GM18526 (cell line): ENCODE measurements around the gene TNP1.

ENCODE experiments used
- POLR2A ChIP-seq: IDR thresholded peaks from 3 replicates; pipeline ENCODE4 v1.6.1; 2011; ENCODE audit not compliant: insufficient read length; ENCODE audit errors: extremely low read depth

TNP1 gene

DNA sequence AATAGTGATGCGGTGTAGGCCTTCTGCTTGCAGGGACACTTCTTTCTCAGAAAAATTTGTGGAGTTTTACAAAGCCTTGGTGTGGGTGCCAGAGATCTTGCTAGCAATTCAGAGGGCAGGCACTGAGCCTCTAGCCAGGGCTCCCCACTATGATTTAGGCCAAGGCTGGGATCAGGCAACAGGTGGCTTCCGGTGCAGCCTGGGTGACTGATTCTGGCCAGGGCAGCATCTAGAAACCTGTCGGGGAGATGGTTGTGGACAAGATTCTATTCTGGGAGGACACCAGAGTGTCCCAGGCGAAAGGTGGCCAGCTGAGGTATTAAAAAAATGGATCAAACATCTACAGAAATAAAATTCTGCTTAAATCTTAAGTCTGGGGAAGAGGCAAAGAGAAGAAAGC, 21.5 kb upstream of the TNP1 start:
- no peak for TF ChIP-seq POLR2A

DNA sequence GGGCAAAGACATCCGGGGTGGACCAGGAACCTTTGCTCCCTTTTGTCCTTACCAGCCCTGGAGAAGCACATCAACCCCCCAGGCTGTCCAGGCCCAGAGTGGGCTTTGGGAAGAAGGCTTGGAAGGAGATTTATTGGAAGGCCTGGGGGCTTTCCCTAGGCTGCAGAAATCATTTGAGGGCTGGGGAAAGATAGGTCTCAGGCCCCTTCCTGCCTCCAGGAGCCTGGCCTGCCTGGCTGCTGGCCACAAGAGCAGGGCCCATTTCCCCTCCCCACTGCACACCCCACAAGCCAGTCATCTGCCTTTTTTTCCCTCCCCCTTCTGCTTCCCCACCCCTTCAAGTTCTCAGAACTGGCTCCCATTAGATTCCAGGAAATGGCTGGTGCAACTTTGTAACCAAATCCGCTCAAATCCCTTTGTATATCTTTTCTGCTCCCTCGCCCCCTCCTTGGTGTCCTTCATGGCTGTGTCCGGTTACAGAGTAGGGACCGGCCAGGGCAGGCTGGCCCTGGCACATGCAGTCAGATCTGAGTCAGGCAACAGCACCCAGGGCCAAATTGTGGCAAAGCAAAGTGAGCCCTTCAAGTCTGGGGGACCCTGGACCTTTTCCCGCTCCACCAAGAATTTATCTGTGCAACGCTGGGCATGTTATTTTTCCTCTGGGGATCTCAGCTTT, 20.8 kb upstream of the TNP1 start:
- TF ChIP-seq POLR2A: no peak

DNA sequence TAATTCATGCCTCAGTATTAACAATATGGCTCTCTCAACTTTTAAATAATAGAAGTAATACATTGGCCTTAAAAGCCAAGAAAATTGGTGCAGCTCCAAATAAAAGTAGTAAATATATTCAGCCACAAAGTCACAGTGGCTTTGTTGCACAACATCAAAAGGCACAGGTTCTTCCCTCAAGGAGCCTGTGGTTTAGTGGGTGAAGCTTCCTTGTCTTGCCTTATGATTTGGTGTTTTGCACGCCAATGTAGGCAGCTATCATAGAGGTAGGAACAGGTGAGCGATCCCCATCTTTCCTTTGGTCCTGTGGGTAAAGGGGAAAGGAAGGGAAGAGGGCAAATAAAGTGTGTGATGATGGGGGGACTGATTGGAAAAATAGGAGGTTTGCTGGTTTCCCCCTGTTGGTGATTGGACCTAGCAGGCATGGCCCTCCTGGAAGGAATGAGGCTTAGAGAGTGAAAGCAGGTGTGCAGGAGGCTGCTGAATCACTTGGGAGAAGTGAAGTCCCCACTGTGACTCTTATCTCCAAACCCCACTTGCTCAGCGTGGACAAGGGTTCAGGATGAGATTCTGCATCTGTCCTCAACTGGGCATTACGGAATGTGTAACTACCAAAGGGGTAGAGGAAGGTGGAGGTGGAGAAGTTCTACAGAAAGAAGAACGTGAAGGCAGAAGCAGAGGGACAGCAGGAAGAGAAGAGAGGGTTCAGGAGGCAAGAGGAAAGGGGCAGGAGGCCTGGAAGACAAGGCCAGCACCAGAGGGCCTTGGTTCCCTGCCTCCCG, 20.1 kb upstream of the TNP1 start:
- TF ChIP-seq POLR2A: no peak

DNA sequence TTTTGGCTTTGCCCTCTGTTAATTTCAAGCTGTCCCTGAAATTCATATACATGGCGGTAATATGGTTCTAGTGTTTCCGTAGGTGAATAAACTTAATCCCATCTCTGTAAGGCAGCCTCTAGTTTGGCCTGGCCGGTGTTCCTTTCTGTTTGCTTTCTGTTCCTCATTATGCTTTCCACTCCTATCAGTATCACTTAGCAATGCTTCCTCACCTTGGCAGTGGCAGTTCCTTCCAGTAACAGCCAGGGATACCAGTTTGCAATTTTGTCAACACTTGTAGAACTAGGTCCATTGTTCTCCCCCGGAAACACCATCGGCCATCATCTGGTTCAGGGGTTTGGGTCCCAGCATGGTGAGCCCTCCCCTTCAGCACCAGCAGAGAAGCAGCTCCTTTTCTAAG, 18.2 kb upstream of the TNP1 start:
- TF ChIP-seq POLR2A: no peak

DNA sequence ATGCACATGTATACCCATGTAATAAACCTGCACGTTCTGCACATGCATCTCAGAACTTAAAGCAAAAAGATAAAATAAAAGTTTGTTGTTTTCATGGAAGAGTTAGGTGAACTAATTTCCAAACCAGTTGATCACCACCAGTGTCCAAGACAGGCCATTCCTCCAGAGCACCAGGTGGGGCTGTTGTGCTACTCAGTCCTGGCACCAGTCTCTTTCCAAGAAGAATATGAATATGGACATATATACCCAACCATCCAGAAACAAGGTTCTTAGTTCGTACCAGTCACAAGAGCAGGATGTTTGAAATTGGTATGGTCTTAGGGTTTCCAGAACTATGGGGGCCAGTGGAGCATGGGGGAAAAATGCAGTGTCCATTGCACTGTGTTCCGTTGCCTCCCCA, 17.2 kb upstream of the TNP1 start:
- no peak for TF ChIP-seq POLR2A

DNA sequence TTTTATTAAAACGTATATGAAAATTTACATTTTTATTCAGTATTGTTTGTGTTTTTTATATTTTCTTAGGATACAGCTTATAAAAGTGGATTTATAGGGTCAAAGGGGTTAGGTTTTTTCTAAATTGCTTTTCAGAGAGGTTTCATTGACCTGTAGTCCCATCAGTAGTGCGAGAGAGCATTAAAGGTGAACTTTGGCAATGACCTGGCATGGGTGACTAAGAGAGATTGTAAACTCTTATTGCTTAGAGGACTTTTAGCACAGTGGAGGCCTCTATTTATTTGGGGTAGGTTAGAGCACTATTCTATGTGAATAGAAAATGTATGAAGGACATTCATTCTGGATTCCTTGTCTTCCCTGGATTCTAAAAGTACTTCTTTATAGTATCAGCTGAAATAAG, 16.0 kb upstream of the TNP1 start:
- no peak for TF ChIP-seq POLR2A

DNA sequence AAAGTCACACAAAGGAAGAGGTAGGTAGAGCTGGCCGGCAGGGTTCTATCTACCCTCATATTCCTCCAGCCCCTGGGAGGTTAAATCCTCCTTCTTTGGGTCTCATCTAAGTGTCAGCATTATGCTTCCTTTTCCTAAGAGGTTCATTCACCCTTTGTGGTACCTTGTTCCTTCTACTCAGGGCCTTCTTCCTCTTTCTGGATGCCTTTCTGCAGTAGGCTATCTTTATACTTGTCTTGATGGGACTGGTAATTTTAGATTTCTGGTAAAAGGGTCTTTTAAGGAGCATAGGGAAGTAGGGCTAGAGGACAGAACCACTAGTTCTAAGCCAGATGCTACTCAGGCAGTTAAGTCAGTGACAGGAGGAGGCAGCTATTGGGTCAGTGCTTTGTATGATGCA, 13.7 kb upstream of the TNP1 start:
- no peak for TF ChIP-seq POLR2A

DNA sequence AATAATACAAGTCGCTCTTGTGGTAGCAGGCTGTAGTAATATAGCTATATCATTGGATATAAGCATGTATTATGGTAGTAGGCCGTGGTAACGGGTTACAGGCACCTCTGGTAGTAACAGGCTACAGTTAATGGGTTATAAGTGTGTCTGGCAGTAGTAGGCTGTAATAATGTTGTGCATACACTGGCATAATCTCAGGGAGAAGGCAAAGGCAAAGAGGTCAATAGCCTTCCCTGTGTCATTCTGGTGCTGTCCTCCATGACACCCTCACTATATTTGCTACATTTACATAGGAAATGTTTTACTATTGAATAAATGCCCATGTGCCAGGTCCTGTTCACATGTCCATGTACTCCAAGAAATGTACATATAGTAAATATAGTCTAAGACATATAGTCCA, 12.8 kb upstream of the TNP1 start:
- no peak for TF ChIP-seq POLR2A

DNA sequence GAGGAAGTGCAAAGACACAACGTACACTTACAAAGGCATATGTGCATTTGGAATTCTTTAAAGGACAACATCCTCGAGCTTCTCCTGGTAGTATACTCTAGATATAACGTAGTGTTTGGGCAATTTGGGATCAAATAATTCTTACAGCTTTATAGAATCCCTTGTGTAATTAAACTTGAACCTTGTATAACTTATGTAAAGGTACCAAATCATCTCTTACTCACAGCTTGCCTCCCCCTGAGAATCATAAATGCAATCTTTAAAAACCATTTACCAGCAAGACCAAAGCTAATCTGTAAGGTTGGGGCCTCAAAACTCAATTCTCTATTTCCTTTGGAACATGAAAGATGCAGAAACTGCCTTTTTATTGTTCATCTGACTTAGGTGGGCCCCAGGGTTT, 12.2 kb upstream of the TNP1 start:
- no peak for TF ChIP-seq POLR2A

DNA sequence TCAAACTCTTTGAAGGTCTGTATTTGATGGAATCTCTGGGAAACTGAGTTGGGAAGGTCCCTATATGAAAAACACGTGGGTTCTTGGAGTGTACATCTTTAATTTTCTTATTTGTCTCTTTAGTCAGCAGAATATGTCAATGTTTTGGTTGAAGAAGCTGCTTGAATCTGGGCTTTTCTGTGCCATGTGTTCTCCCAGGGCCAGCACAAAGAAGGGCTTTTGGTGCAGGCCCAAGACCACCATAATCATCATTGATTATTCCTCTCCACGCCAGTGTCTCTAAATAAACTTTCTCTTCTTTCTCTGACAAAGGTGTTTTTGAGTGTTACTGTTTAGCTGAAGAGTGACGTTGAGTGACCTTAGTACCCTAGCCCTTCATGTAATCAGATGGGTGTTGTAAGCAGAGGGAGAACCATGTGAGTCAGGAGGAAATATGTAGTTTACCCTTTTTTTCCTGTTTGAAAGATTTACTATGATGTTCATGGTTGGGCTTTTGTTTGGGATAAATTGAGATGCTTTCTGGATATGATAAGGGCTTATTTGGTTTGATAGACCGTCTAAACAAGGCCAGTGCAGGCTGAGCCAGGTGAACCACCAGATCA, 11.6 kb upstream of the TNP1 start:
- no peak for TF ChIP-seq POLR2A

DNA sequence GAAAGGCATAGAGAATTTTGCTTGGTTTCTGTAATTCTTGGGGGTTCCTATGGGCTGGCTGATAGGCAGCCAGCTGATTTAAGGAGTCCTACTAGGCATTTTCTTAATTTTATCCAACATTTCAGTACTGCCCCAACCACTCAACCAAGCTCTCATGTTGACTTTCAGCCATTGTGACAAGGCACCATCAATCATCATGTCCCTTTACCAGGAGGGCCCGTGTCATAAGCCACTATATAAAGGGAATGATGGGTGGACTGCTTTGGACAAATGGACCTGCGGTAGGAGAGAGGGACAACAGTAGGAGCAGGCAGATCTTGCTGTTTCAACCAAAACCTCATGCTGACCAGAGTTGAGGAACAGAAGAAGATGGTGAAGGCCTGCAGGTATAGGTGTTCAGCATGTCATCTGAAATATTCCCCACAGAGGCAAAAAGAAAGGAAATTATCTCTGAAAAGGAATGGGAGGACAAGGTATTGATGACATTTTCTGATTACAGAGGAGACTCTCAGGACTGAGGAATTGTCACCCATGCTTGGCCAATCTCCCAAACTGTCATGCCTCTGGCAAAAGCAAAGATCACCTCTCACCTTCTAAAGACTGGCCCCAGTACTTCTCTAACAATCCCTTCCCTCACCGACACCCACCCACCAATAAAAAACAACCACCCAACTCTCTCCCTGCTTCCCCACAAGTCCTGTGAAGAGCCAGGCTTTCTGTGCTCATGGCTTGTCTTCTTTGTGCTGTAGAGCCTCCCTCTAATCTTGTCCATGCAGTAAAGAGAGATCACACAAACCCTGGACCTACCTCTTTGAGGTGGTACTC, 10.9 kb upstream of the TNP1 start:
- TF ChIP-seq POLR2A: no peak

DNA sequence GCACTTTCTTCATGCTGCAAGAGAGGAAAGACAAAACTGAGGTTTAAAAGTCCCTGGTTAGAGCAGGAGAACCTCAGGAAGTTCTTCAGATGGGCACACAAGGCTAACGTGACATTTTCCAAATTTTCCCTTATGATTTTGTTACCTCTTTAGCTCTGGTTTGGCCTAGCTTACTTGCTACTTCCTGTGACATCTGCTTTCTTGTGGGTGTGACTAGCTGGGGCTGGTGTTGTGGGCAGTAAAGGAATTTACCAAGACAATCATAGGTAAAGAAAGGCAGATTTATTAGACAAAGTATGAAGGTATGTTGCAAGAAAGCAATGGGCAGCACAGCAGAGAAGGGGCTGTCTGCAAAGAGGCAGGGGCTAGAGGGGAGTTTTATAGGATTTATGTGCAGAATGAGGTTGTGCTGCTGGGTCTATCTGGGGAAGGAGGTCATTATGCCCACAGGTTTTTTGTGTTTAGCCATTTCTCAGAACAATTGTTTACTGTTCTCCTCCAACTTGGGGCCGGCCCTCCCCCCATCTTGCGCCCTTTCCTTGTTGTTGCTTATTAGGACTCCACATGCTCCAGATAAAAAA, 6.7 kb upstream of the TNP1 start:
- no peak for TF ChIP-seq POLR2A

DNA sequence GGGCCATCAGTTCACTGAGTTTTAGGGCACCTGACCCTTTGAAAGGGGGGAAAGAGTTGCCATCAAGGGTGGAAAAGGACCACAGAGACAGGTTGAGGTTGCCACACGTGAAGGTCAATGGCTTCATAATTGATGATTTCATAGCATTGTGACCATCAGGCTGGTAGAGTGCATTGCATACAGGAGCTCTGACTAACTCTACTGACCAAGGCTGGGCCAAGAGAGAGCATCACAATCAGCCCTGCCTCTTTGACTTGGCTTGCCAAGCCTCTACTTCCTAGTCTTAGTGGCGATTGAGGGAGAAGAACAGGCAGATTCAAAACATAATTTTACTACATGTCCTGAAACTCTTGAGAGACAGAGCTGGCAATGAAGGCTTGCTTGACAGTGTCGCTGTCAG, 5.8 kb upstream of the TNP1 start:
- no peak for TF ChIP-seq POLR2A

DNA sequence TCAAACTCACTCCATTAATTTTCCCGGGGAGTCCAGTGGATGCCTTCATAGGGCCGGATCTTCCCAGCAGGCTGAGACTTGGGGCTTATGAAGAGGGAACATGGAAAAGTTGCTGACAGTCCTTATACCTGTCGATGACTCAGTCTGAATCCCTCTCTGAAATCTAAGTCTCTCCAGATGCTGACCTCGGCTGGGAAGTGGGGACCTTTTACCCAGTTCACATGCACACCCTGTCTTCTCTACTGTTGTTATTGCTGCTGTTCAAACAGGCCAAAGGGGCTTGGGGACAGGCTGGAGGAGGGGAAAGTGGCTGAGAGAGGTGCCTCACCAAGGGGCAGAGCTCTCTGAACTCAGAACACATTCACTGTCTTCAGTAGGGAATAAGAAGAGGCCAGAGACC, 4.1 kb upstream of the TNP1 start:
- TF ChIP-seq POLR2A: no peak
